Left cardiac atrium (tissue), 4 donors: ENCODE data around the gene SGCA. TPM values are rescaled to one million over a fixed set of nuclear protein-coding genes. Genes with fewer than 3 reads are reported as not detected.

Source experiments
- ATAC-seq, 2 donors: fragments of 200-7000 bp; cut with Tn5 transposase; one replicate each; pipeline ENCODE4 v1.9.1; 2020; ENCODE audit warnings: mild to moderate bottlenecking in 2 of 2, moderate library complexity in 2 of 2
- DNase-seq: peaks from one replicate; pipeline ENCODE4 v3.0.0-alpha.2; 2020
- intact Hi-C, 2 donors: fragments of 100-400 bp; cut with DNase I; formaldehyde crosslinking; loops; one replicate each; pipeline versions ENCODE4 v1.14.1 to v1.15.1; 2022 to 2023
- total RNA-seq, 2 donors: library from RNA; stranded (reverse); fragmentation: NEBNext Ultra II Directional; extraction: Animal tissue kit (Norgen Biotek cat#: 25700); gene quantifications; one replicate each; pipeline ENCODE4 v1.2.1, GENCODE V29; 2021
- donor health status: DM: no; HTN: yes; CAD: no.
- donor health status: DM: no; HTN: yes; CAD: no; lungs with severe emphysema.
- donor health status: DM: yes; HTN: yes; CAD: no.
- donor health status: Dilated cardiomyopathy.

The SGCA gene
- total RNA-seq, 2 donors from 2014 or later: 96.3 to 131 TPM

DNA sequence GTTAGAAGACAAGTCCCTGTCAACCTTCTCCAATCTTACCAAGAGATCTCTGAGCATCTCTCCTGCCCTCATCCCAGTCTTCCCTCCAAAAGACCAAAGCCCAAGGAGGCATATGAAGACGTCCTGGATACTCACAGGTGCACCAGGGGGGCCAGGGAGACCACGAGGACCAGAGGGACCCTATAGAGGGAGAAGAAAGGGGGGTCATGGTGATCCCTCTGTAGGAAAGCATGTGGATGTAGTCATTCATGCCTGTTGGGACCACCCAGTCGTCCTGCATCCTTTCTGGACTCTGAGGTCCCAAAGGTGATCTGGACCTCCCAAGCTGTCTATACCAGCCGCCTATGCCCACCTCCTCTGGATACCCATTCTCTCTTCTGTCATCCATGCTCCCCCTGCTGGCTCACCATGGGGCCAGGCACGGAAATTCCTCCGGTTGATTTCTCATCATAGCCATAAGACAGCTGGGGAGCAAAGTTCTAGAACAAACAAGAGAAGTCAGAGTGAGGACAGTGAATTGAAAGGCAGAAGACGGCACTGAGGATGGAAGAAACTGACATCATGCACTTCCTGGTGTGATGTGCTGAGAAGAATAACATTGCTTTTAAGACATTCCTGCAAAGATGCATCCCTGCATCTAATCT, 32.3 kb downstream of the SGCA start:
- ATAC-seq: no peak
- intact Hi-C loops: no loop called here
- DNase-seq: peak; percentile 68

- intact Hi-C loops: no loop called here
- ATAC-seq: no peak
- no peak for DNase-seq
Observed at GRCh38 chr17:50199211-50199802, 33.5 kb downstream of the SGCA start.

DNA sequence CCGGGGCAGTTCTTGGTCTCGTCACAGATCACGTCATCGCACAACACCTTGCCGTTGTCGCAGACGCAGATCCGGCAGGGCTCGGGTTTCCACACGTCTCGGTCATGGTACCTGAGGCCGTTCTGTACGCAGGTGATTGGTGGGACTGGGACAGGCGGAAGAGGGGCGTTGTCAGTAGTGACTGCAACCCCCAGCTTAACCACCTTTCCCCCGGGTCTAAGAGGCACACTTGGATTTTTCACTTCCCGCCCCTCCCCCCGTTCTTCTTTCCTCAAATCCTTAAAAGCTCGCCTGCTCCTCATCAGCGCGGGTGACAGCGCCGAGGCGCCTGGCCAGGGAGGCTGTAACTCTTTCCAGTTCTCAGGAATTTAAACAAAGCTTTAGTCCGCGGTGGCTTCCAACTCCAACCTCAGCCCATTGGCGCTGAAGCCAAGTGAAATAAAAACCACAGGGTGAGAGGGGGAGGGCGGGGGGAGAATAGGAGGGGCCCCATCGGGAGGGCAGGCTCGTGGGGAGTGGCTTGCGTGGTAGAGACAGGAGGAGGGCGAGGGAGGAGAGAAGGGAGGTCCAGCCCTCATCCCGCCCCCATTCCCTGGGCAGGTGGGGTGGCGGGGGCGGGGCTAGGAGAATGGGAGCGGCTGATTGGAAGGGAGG, 34.1 kb downstream of the SGCA start:
- ATAC-seq: peak; percentile 89 to 91
- intact Hi-C loops: loop anchor here (1.0 to 5.0 kb wide), 4 partner anchors 72 to 97 kb away; partner anchors contain the start of gene TMEM92 (in 1 of the 2)
- DNase-seq: peak; percentile 92

DNA sequence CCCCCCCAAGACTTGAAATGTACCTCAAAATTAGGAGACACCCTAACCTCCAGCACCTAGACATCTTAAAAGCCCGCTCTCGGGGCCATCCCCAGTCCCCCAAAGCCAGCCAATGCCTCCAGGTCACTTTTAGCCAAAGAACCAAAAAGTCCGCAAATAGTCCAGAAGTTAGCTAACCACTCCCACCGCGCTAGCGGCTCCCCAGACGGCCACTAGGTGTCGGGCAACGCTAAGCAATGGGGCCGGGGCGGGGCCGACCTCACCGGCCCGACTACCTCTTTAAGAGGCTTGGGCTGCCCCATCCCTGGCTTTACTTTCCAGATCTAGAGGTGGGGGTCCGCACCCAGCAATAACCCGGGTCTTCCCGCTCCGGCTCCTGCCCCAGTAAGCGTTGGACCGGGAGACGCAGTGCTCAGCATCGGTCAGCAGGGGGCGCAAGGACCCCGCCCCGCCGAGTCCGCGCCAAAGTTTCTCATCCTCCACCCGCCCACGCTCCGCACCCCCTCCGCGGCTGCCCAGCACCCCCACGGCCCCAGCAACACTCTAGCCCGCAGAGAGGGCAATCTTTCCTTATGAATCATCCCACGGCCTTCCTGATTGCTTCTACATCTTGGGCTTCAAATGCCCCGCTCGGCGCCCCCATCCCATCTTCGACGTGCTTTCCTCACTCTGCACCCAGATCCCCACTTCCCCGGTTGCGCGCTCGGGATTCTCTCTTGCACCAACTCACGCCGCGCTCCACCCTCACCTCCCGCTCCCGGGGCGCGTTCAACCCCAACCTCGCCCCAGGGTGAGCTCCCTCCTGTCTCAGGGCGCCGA, 34.9 kb downstream of the SGCA start:
- DNase-seq: peak; percentile 90
- peak; percentile 79 to 82 for ATAC-seq
- intact Hi-C loops: loop anchor here (1.0 to 5.0 kb wide), 4 partner anchors 72 to 97 kb away; partner anchors contain the start of gene TMEM92 (in 1 of the 2)

DNA sequence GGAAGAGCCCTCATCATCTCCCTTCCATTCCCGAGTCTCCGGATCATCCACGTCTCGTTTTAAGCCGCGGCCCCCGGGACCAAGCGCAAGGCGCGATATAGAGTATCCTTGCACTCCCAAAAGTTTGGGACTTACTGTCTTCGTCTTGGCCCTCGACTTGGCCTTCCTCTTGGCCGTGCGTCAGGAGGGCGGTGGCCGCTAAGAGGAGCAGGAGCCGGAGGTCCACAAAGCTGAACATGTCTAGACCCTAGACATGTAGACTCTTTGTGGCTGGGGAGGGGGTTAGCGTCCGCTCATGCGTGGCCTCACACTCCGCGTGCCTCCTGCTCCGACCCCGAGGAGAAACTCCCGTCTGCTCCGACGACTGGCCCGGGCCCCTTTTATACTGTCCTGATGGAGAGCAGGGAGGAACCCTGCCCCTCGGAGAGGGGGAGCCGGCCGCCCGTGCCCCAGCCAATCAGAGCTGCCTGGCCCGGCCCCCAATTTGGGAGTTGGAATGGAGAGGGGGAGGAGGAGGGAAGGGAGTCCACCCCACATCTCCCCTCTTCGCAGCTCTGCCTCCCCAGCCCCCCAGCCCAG, 35.6 kb downstream of the SGCA start, which contains the start of gene COL1A1:
Gene COL1A1, minus strand, starts transcription at position 356 of the 579 bp plus-strand sequence. Its CDS starts 118 bp downstream, at position 238.
- peak; percentile 81 for DNase-seq
- intact Hi-C loops: loop anchor here (2.0 to 5.0 kb wide), 3 partner anchors 71 to 96 kb away; partner anchors contain the start of gene TMEM92 (in 1 of the 2)
- ATAC-seq: peak; percentile 45 to 48

DNA sequence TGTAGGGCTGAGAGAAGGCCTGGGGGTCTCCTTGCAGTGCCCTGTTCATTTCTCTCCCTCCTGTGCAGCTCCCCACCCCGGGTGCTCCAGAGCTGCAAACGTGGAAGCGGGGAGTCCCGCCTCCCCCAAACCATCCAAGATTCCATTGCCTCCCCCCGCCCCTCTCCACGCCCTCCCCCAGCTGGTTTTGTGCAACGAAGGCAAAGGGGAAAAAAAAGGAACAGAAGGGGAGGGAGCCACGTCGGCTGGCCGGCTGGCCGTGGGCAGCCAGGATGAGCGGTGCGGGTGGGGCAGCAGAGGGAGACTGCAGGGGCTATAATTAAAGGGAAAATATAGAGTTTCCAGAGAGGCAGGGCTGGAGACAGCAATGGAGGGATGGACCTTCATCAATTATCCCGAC, 37.3 kb downstream of the SGCA start:
- intact Hi-C loops: loop anchor here in 1 of 2 donors (5.0 kb wide), 2 partner anchors 69 to 94 kb away; partner anchors contain the start of gene TMEM92
- ATAC-seq (no peak), DNase-seq (peak; percentile 20)

DNA sequence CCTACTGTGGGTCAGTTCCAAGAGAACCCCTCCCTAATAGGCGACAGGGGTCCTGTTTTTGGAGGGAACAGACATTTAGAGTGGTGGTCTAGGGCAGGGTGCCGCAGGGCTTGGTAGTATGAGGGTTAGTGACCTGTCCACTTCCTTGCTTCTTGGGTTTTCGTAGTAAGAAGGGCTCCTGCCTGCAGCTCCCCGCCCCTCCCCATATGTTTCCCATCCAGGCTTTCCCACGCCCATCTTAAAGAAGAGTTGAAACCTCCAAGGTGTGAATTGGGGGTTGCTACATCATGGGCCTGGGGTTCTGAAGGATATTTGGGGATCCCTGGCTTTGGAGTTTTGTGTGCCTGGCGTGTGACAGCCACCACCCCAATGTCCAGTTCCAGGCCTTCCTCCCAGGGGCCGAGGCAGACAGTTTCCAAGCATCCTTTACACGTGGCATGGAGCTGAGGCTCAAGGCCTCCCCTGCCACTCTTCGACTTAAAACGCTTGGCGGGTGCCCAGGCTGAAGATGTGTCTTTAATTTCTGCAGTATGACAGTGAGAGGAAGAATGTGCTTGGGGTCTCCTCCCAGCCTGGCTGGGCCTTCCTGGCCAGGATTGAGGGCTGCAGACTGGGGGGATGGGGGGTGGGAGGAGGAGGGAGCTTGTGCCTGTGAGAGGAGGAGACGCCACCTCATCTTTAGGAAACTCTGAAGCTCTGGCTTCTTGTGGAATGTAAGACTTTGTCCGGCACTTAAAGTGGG, 38.0 kb downstream of the SGCA start:
- DNase-seq (peak; percentile 24), ATAC-seq (no peak)
- intact Hi-C loops: loop anchor here in 1 of 2 donors (5.0 kb wide), 2 partner anchors 69 to 94 kb away; partner anchors contain the start of gene TMEM92

DNA sequence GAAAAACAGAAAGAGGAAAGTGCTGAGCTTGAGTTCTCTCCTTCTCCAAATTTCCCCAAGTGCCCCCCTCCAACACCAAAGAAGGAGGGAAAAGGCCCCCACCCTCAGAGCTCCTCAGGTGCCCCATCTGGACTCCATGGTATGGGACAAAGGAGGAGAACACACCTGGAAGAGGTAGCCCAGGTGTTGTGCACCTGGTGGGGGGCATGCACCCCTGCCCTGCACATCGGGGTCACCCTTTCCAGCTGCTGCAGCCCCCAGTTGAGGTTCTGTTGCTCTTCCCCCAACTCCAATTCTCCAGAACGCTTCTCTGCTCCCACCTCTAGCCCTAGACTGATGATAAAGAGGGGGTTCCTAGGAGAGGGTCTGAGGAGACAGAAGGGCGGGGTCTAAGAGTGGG, 38.6 kb downstream of the SGCA start:
- intact Hi-C loops: loop anchor here in 1 of 2 donors (5.0 kb wide), 2 partner anchors 68 to 93 kb away; partner anchors contain the start of gene TMEM92
- DNase-seq (no peak), ATAC-seq (no peak)

DNA sequence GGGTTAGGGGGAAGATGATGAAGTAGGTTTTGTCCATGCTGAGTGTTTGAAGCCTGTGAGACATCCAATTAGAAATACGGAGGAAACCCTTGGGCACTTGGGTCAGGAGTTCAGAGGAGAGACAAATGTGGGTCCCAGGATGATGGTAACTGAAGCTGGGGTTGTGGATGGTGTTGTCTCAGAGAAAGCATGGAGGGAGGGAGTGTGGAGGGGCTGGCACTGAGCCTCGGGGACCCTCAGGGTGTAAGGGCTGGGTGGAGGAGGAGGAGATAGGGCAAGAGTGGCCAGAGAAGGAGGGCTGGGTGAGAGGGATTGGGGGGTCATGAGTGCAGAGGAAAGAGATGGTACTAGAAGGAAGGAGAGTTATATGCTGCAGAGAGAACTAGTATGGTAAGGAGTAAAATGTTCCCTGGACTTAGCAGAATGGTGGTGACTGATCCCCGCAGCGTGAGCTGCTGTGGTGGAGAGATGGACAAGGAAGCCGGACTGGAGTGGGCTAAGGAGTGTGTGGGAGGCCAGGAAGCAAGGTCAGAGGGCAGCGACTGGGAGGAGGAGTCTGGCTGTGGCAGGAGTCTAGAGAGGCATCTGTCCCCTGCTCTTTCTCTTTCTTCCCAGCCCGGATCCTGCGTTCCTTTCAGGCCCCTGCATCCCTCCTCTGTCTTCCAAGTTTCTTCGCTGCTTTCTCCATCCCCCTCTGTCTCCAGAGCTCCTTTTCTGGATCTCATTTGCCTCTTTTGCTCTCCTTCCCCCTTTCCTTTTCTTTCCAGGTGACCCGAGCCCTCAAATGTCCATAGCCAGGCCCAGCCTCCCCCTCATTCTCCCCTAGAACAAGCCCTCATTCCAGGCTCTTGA, 39.5 kb downstream of the SGCA start:
- ATAC-seq (no peak), DNase-seq (peak; percentile 31)
- intact Hi-C loops: no loop called here

DNA sequence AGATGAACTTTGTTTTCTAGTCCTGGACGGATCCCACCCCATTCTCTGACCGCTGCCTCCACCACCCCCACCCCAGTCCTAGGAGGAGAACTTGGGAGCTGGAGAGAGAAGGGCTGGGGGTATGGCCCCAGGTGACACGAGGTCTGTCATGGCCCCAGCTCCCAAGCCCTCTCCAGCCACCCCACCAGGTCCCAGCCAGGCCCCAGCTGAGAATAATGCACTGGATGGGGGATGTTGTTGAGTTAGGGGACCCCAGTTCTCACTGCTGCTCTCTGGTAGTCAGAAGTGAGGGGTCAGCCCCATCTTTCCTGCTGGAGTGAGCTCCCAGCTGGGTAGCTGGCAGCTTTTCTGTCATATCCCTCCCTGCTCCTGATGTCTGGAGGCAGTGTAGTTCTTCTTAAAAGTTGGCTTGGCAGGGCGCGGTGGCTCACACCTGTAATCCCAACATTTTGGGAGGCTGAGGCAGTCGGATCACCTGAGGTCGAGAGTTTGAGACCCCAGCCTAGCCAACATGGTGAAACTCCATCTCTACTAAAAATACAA, 40.2 kb downstream of the SGCA start:
- intact Hi-C loops: no loop called here
- DNase-seq (no peak), ATAC-seq (no peak)

- no peak for ATAC-seq
- intact Hi-C loops: no loop called here
- peak; percentile 59 for DNase-seq
Observed at GRCh38 chr17:50206604-50207293, 40.9 kb downstream of the SGCA start.

- intact Hi-C loops: no loop called here
- no peak for DNase-seq
- no peak for ATAC-seq
Observed at GRCh38 chr17:50207315-50207714, 41.5 kb downstream of the SGCA start.

- ATAC-seq (no peak), DNase-seq (no peak)
- intact Hi-C loops: no loop called here
Observed at GRCh38 chr17:50207792-50208567, 42.2 kb downstream of the SGCA start.

DNA sequence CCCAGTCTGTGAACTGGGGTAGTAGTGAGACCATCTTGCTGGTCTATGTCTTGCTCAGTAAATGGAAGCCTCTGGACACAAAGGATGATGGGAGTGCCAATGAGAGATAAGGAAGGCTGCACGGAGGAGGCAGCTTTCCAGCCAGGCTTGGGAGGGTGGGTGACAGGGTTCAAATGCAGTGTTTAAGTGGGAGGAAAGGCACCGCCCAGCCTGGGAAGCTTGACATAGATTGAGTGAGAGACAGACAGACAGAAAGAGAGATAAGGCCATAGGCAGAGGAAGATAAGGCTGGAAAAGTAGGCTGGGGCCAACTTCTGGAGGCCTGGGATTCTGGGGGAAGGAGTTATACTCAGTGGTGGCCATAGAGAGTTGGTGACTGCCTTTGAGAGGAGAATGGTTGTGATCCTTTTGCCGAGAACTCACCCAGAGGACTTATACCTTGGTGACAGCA, 42.8 kb downstream of the SGCA start:
- intact Hi-C loops: no loop called here
- no peak for DNase-seq
- no peak for ATAC-seq

- ATAC-seq (no peak), DNase-seq (no peak)
- intact Hi-C loops: no loop called here
Observed at GRCh38 chr17:50209133-50209471, 43.3 kb downstream of the SGCA start.
